GM12878 (cell line): ENCODE data around the gene STAT5A. TPM values are rescaled to one million over a fixed set of nuclear protein-coding genes. Genes with fewer than 3 reads are reported as not detected.
A peak's percentile ranks its signal among the peaks of the same experiment; 100 is the strongest.

ENCODE experiments used
- ATAC-seq: fragments of 200-7000 bp; cut with Tn5 transposase; 3 replicates; pipeline ENCODE4 v1.9.1; 2020; ENCODE audit warnings: mild to moderate bottlenecking, moderate library complexity
- BruUV-seq: library from RNA; stranded (reverse); fragments of 400-500 nt; replicated peaks from 2 replicates; lab custom pipeline; 2021; lab: Mats Ljungman, UMichigan
- CTCF ChIA-PET: fragments of 300-600 bp; sonication (Branson Sonifier 250); formaldehyde crosslinking; extraction: SDS; loops from one replicate; lab custom pipeline; 2021; ENCODE audit warnings: inconsistent platforms; lab: Yijun Ruan, JAX
- POLR2A ChIA-PET: fragments of 350-600 bp; formaldehyde crosslinking; extraction: SDS; loops from one replicate; lab custom pipeline; 2021; ENCODE audit warnings: inconsistent platforms; lab: Charles Lee
- RAD21 ChIA-PET: fragments of 300-600 bp; sonication (Branson Sonifier 250); formaldehyde crosslinking; loops from one replicate; lab custom pipeline; 2023; ENCODE audit warnings: antibody characterized with exemption; ENCODE audit not compliant: unreplicated experiment; lab: Charles Lee
- SMC1A ChIA-PET: fragments of 300-600 bp; sonication (Branson Sonifier 250); formaldehyde crosslinking; loops from one replicate; lab custom pipeline; 2023; ENCODE audit not compliant: unreplicated experiment, uncharacterized antibody; lab: Charles Lee
- DNase-seq: peaks from one replicate; pipeline ENCODE4 v3.0.0-alpha.2; 2011; ENCODE audit warnings: low read depth, low spot score
- FAIRE-seq: peaks from 3 replicates; lab custom pipeline; 2011; peaks lifted over from hg19 to GRCh38; lab: Jason Lieb, UNC
- H2AFZ ChIP-seq: 2 replicates; pipeline ENCODE4 v1.6.0; 2011; ENCODE audit warnings: low read depth, low read length, control low read depth; ENCODE audit not compliant: control insufficient read depth
- H3K27ac ChIP-seq: 2 replicates; pipeline ENCODE4 v1.5.1; 2011; ENCODE audit warnings: control low read depth; ENCODE audit not compliant: control insufficient read depth, insufficient read depth
- H3K27me3 ChIP-seq, 2 experiments: replicated peaks in 1 of 2; 2 replicates each; pipeline versions ENCODE4 v1.6.0 to v1.6.1; 2011; ENCODE audit warnings: low read length in 1 of 2; ENCODE audit not compliant: control insufficient read depth in 2 of 2, insufficient read depth in 2 of 2
- H3K36me3 ChIP-seq, 2 experiments: 2 replicates each; pipeline ENCODE4 v1.5.1; 2011; ENCODE audit warnings: low read length in 1 of 2; ENCODE audit not compliant: control insufficient read depth in 2 of 2, insufficient read depth in 2 of 2
- H3K4me1 ChIP-seq: 2 replicates; pipeline ENCODE4 v1.6.1; 2011; ENCODE audit warnings: mild to moderate bottlenecking, low read length, moderate library complexity, mixed read lengths; ENCODE audit not compliant: control insufficient read depth, insufficient read depth
- H3K4me2 ChIP-seq: 2 replicates; pipeline ENCODE4 v1.6.0; 2011; ENCODE audit warnings: control low read depth; ENCODE audit not compliant: control insufficient read depth, insufficient read depth
- H3K4me3 ChIP-seq: fragments of 200-600 bp; sonication (generic); 2 replicates; pipeline ENCODE4 v1.5.1; 2016
- H3K79me2 ChIP-seq: 2 replicates; pipeline ENCODE4 v1.6.0; 2011; ENCODE audit warnings: low read length; ENCODE audit not compliant: control insufficient read depth, insufficient read depth
- H3K9ac ChIP-seq: 2 replicates; pipeline ENCODE4 v1.8.0; 2011; ENCODE audit warnings: low read length, control low read depth, mixed read lengths; ENCODE audit not compliant: control insufficient read depth, insufficient read depth
- H3K9me3 ChIP-seq: replicated peaks from 3 replicates; pipeline ENCODE4 v1.5.1; 2011; ENCODE audit warnings: mild to moderate bottlenecking, low read length; ENCODE audit not compliant: control insufficient read depth, insufficient read depth
- H4K20me1 ChIP-seq: 2 replicates; pipeline ENCODE4 v1.6.0; 2011; ENCODE audit not compliant: control insufficient read depth, insufficient read depth
- BCL3 ChIP-seq: IDR thresholded peaks from 2 replicates; pipeline ENCODE4 v1.6.1; 2011; ENCODE audit warnings: borderline replicate concordance, low read depth, mild to moderate bottlenecking, moderate library complexity, low read length; ENCODE audit not compliant: insufficient read depth, poor library complexity, severe bottlenecking
- BRCA1 ChIP-seq: IDR thresholded peaks from 2 replicates; pipeline ENCODE4 v1.6.1; 2011; ENCODE audit warnings: low read depth, low read length, improper control_type of control experiment
- CBX5 ChIP-seq: sonication (generic); IDR thresholded peaks from 2 replicates; pipeline ENCODE4 v1.6.1; 2016; ENCODE audit warnings: low read depth, moderate library complexity, mild to moderate bottlenecking, inconsistent platforms
- CHD4 ChIP-seq: fragments of 200-600 bp; sonication (generic); IDR thresholded peaks from 2 replicates; pipeline ENCODE4 v1.6.1; 2016; ENCODE audit warnings: mild to moderate bottlenecking
- CTCF ChIP-seq, 3 experiments: IDR thresholded peaks in 2 of 3; conservative IDR thresholded peaks in 1 of 3; 2 replicates each; pipeline ENCODE4 v1.5.1; 2011; ENCODE audit warnings: low read depth in 3 of 3, low read length in 3 of 3, mild to moderate bottlenecking in 3 of 3, control low read depth in 2 of 3, moderate library complexity in 2 of 3, inconsistent platforms in 1 of 3, mixed read lengths in 1 of 3; ENCODE audit not compliant: control insufficient read depth in 2 of 3, insufficient read depth in 1 of 3; ENCODE audit errors: extremely low read depth in 1 of 3
- DPF2 ChIP-seq: fragments of 450-650 bp; IDR thresholded peaks from 2 replicates; pipeline ENCODE4 v1.6.1; 2017; ENCODE audit warnings: mild to moderate bottlenecking
- ESRRA ChIP-seq: IDR thresholded peaks from 2 replicates; pipeline ENCODE4 v1.6.1; 2012; ENCODE audit warnings: mild to moderate bottlenecking, low read length, improper control_type of control experiment
- ETV6 ChIP-seq, 2 experiments: fragments of 450-650 bp in 1 of 2; IDR thresholded peaks in 1 of 2; conservative IDR thresholded peaks in 1 of 2; 2 replicates each; pipeline ENCODE4 v1.6.1; 2014; ENCODE audit warnings: antibody characterized with exemption in 1 of 2, borderline replicate concordance in 1 of 2, low read depth in 1 of 2, mild to moderate bottlenecking in 1 of 2, moderate library complexity in 1 of 2
- FOXK2 ChIP-seq: fragments of 450-650 bp; IDR thresholded peaks from 2 replicates; pipeline ENCODE4 v1.6.1; 2017; ENCODE audit warnings: mild to moderate bottlenecking, moderate library complexity
- JUNB ChIP-seq: IDR thresholded peaks from 2 replicates; pipeline ENCODE4 v1.6.1; 2016; ENCODE audit warnings: antibody characterized with exemption, mild to moderate bottlenecking
- KAT2A ChIP-seq: conservative IDR thresholded peaks from 2 replicates; pipeline ENCODE4 v1.6.1; 2011; ENCODE audit warnings: low read depth, low read length; ENCODE audit not compliant: control insufficient read depth
- NFYA ChIP-seq: IDR thresholded peaks from 2 replicates; pipeline ENCODE4 v1.6.1; 2011; ENCODE audit warnings: low read depth, mild to moderate bottlenecking, low read length, improper control_type of control experiment, borderline replicate concordance
- NRF1 ChIP-seq: conservative IDR thresholded peaks from 2 replicates; pipeline ENCODE4 v1.6.1; 2011; ENCODE audit warnings: mild to moderate bottlenecking, low read depth, low read length, improper control_type of control experiment
- SIX5 ChIP-seq: IDR thresholded peaks from 2 replicates; pipeline ENCODE4 v1.6.1; 2011; ENCODE audit warnings: mild to moderate bottlenecking, low read depth, low read length, moderate library complexity; ENCODE audit not compliant: severe bottlenecking
- SMAD1 ChIP-seq: fragments of 450-650 bp; IDR thresholded peaks from 2 replicates; pipeline ENCODE4 v1.6.1; 2018; ENCODE audit warnings: mild to moderate bottlenecking, low read depth; ENCODE audit not compliant: partially characterized antibody
- WRNIP1 ChIP-seq: IDR thresholded peaks from 2 replicates; pipeline ENCODE4 v1.6.1; 2011; ENCODE audit warnings: low read depth, low read length, improper control_type of control experiment, borderline replicate concordance
- ZNF384 ChIP-seq: IDR thresholded peaks from 2 replicates; pipeline ENCODE4 v1.6.1; 2012; ENCODE audit warnings: low read depth, mild to moderate bottlenecking, low read length, improper control_type of control experiment, borderline replicate concordance
- ZSCAN29 ChIP-seq: fragments of 450-650 bp; IDR thresholded peaks from 2 replicates; pipeline ENCODE4 v1.6.1; 2017; ENCODE audit warnings: mild to moderate bottlenecking, moderate library complexity
- WGBS: methylation state at CpG from one replicate; pipeline ENCODE4 v1.1.6; 2016; ENCODE audit warnings: low lambda C conversion rate; ENCODE audit not compliant: insufficient replicate concordance, insufficient coverage; ENCODE audit errors: missing lambda C conversion rate; 5-methylcytosine and 5-hydroxymethylcytosine counted together
- in situ Hi-C: fragments of 300-500 bp; cut with MboI; formaldehyde crosslinking; loops from 9 replicates; pipeline ENCODE4 v1.14.3; 2018; ENCODE audit warnings: mixed read lengths
- intact Hi-C: fragments of 100-400 bp; cut with micrococcal nuclease; formaldehyde crosslinking; loops from one replicate; pipeline ENCODE4 v1.14.2; 2022; ENCODE audit not compliant: unreplicated experiment
- polyA plus RNA-seq, 11 experiments: library from polyadenylated mRNA; depleted of rRNA in 4 of 11; unstranded in 6 of 11; stranded (reverse) in 5 of 11; fragments of >200 nt; fragmentation: Nextera tagmentation in 4 of 11; fragmentation: Illumina TruSeq in 1 of 11; extraction: Ambion mirVana in 4 of 11; extraction: Trizol in 1 of 11; gene quantifications; 1 replicate in 1 of 11; 2 replicates in 10 of 11; pipeline versions ENCODE4 v1.2.1 to v1.2.3, GENCODE V29; 2011 to 2016; ENCODE audit warnings: inconsistent platforms in 2 of 11, missing spikeins in 2 of 11, low read depth in 1 of 11
- total RNA-seq, 4 experiments: library from RNA; depleted of rRNA in 3 of 4; stranded (reverse); fragments of >200 nt in 3 of 4; fragmentation: Illumina TruSeq in 1 of 4; extraction: Trizol in 1 of 4; gene quantifications; 2 replicates each; pipeline versions ENCODE4 v1.2.1 to v1.2.3, GENCODE V29; 2013 to 2021
- TF ChIP-seq, protein P1 (sequence below): fragments of 450-650 bp; IDR thresholded peaks from 2 replicates; pipeline ENCODE4 v1.6.1; 2014; ENCODE audit warnings: mild to moderate bottlenecking

STAT5A gene
- total and polyA plus RNA-seq, 10 of the 15 experiments (the other 5 are each of a cell fraction or from before 2014, with no cell fraction given), result 14.8 to 86.4 (median 41.5) TPM

DNA sequence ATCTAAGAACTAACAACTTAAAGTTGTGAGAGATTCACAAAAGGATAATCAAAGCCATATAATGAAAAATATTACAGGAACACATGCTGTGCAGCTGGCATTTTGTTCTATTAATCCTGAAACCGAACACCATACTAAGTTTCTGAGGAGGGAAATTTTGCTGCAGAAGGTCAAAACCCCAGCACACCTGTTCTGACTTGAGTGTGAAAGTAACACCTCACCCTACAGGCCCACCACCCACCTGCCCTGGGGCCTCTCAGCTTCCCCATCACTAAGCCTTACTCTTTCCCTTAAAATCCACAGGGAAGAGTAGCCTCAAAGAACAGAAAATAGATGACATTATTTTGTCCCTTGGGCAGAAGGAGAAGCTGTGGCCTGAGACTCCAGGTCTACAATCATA, 44.8 kb downstream of the STAT5A start:
- Histone ChIP-seq H4K20me1 (no peaks in the 10 kb centered on the region), H2AFZ (no peak overlapping the region), H3K27me3 (no peaks in the 10 kb centered on the region), H3K4me3 (no peak overlapping the region), H3K36me3 (peaks cover 19 to 37% of the 10 kb centered on the region in 2 experiments), H3K27ac (peak overlapping the region; percentile 71), H3K4me2 (peak overlapping the region; percentile 27; the same call in 1 of the 2 replicates), H3K9me3 (no peaks in the 10 kb centered on the region), H3K4me1 (peaks cover 29% of the 10 kb centered on the region), H3K9ac (0 out of 2 replicates have a peak overlapping the region, but pooled peaks have one; percentile 0), H3K79me2 (peaks cover 3% of the 10 kb centered on the region; the same call in 1 of the 2 replicates)
- RAD21 ChIA-PET, result interaction anchor here (1.2 to 1.8 kb wide), 3 partner anchors 8 to 75 kb away, joined by 3 to 6 read pairs (median 5); no protein-coding TSS in a partner anchor
- POLR2A ChIA-PET, result interaction anchor here (0.8 to 1.1 kb wide), 4 partner anchors 52 to 83 kb away, joined by 3 to 5 read pairs (median 4); no protein-coding TSS in a partner anchor
- intact Hi-C loops, result no loop called here
- in situ Hi-C loops, result no loop called here
- no TSS peak for BruUV-seq
- ATAC-seq (peak; percentile 73), DNase-seq (peak; percentile 38), FAIRE-seq (no peak)
- CTCF ChIA-PET, result interaction anchor here (0.6 to 3.0 kb wide), 3 partner anchors 9 to 70 kb away, joined by 4 to 28 read pairs (median 5); no protein-coding TSS in a partner anchor
- 10% methylated on average over 1 of the region's 1 CpG for WGBS
- SMC1A ChIA-PET, result interaction anchor here (0.6 to 2.2 kb wide), 4 partner anchors 46 to 70 kb away, joined by 3 to 8 read pairs (median 4); partner anchors contain the start of gene STAT3
- TF ChIP-seq BRCA1 (no peak), NRF1 (no peak), ZSCAN29 (no peak), JUNB (peak; percentile 72), CBX5 (no peak), FOXK2 (no peak), DPF2 (peak; percentile 78), NFYA (no peak), ETV6 (conservative IDR thresholded peaks at IDR 0.05 in 1 of 2, IDR thresholded peaks at IDR 0.05 in 1 of 2; ENCODE audit: borderline replicate concordance in 1 of 2, low read depth in 1 of 2) (no peak; a peak in 1 of 4 replicates), CHD4 (no peak), SMAD1 (no peak), BCL3 (no peak), KAT2A (no peak), WRNIP1 (no peak), ESRRA (no peak), ZNF384 (no peak), SIX5 (no peak), CTCF (IDR thresholded peaks at IDR 0.05 in 2 of 3, conservative IDR thresholded peaks at IDR 0.05 in 1 of 3; ENCODE audit: control insufficient read depth in 2 of 3, extremely low read depth in 1 of 3, insufficient read depth in 1 of 3, low read depth in 3 of 3, low read length in 3 of 3) (no peak)
- TF ChIP-seq, protein P1, sequence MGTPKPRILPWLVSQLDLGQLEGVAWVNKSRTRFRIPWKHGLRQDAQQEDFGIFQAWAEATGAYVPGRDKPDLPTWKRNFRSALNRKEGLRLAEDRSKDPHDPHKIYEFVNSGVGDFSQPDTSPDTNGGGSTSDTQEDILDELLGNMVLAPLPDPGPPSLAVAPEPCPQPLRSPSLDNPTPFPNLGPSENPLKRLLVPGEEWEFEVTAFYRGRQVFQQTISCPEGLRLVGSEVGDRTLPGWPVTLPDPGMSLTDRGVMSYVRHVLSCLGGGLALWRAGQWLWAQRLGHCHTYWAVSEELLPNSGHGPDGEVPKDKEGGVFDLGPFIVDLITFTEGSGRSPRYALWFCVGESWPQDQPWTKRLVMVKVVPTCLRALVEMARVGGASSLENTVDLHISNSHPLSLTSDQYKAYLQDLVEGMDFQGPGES, result no peak
